ENCODE results near the gene CCKAR. TPM values are rescaled to one million over a fixed set of nuclear protein-coding genes. Genes with fewer than 3 reads are reported as not detected.

The CCKAR gene
- total and polyA plus RNA-seq, 2 of the 8 experiments (the other 6 are each of a cell fraction or from before 2014, with no cell fraction given): not detected

- Histone ChIP-seq H4K5ac (ENCODE audit: insufficient read length, low read depth, low read length) (no peak overlapping the region), H2BK5ac (ENCODE audit: low read depth, low read length) (no peak overlapping the region), H2BK12ac (ENCODE audit: low read depth, low read length) (no peak overlapping the region), H3K4me1 (replicated peaks in 1 of 4; ENCODE audit: control insufficient read depth in 3 of 4, insufficient read depth in 4 of 4, low read length in 3 of 4) (peaks cover 4 to 11% (median 8%) of the 10 kb centered on the region in 4 experiments), H4K8ac (ENCODE audit: extremely low read depth, insufficient read depth, low read length) (no peak overlapping the region), H3K4me3 (ENCODE audit: extremely low read depth in 1 of 4, insufficient read depth in 2 of 4, low read depth in 3 of 4, low read length in 4 of 4) (no peak overlapping the region), H2BK20ac (ENCODE audit: low read length) (no peak overlapping the region), H3K4me2 (ENCODE audit: insufficient read depth in 1 of 2, low read depth in 2 of 2, low read length in 2 of 2) (no peak overlapping the region), H2AFZ (ENCODE audit: low read length) (no peak overlapping the region), H3K18ac (ENCODE audit: extremely low read depth, low read length) (no peak overlapping the region), H3K36me3 (ENCODE audit: control insufficient read depth in 2 of 4, insufficient read depth in 4 of 4, low read length in 3 of 4) (no peaks in the 10 kb centered on the region), H3K23me2 (ENCODE audit: low read depth, low read length) (no peaks in the 10 kb centered on the region), H2AK5ac (ENCODE audit: low read depth, low read length) (no peak overlapping the region), H2BK15ac (ENCODE audit: low read length) (no peak overlapping the region), H3K79me2 (ENCODE audit: control insufficient read depth in 1 of 2, insufficient read depth in 2 of 2, low read length in 2 of 2) (no peaks in the 10 kb centered on the region), H3K27ac (ENCODE audit: low read depth, low read length) (no peak overlapping the region), H3K23ac (ENCODE audit: insufficient read length) (no peak overlapping the region), H3K79me1 (ENCODE audit: low read depth, low read length) (no peaks in the 10 kb centered on the region), H3K56ac (replicated peaks; ENCODE audit: insufficient read length, low read depth, low read length) (no peak overlapping the region), H4K20me1 (replicated peaks in 1 of 2; ENCODE audit: control insufficient read depth in 1 of 2, insufficient read depth in 2 of 2, low read length in 2 of 2) (no peaks in the 10 kb centered on the region), H2BK120ac (replicated peaks; ENCODE audit: low read depth, low read length) (no peak overlapping the region), H3K14ac (ENCODE audit: insufficient read length) (no peak overlapping the region), H3K27me3 (replicated peaks in 1 of 4; ENCODE audit: control insufficient read depth in 3 of 4, extremely low read depth in 1 of 4, insufficient read depth in 3 of 4, low read length in 3 of 4) (no peaks in the 10 kb centered on the region), H3K9ac (replicated peaks in 1 of 4; ENCODE audit: extremely low read depth in 1 of 4, low read depth in 3 of 4, low read length in 3 of 4) (no peak overlapping the region), H3K4ac (replicated peaks; ENCODE audit: insufficient read length, low read depth, low read length) (no peak overlapping the region), H3K9me3 (ENCODE audit: insufficient read depth in 2 of 2, low read depth in 1 of 2, low read length in 1 of 2) (0 out of 4 replicates have a peak, but pooled peaks cover 0 to 2% of the 10 kb centered on the region in 2 experiments), H4K91ac (replicated peaks; ENCODE audit: insufficient read length, low read length) (no peak overlapping the region)
- DNase-seq (ENCODE audit: low read depth in 1 of 2, low spot score in 2 of 2): no peak
- CTCF ChIA-PET (ENCODE audit: partially characterized antibody): interaction anchor here (5.7 kb wide), 1 partner anchor 267 kb away, joined by 73 read pairs; no protein-coding TSS in a partner anchor
- POLR2A ChIA-PET (ENCODE audit: partially characterized antibody): no interaction called here
- no peak for FAIRE-seq
- WGBS, 2 experiments (ENCODE audit: extremely low coverage in 1 of 2, insufficient coverage in 1 of 2, insufficient read length in 1 of 2, insufficient replicate concordance in 2 of 2, low coverage in 1 of 2, low lambda C conversion rate in 2 of 2, missing lambda C conversion rate in 1 of 2): 96% methylated on average over 3 of the region's 3 CpGs; no CpG with 5 or more reads in 1 of the 2 experiments
- TF ChIP-seq SP4 (IDR thresholded peaks at IDR 0.05; ENCODE audit: low read length) (no peak), CHD2 (IDR thresholded peaks at IDR 0.05; ENCODE audit: low read length) (no peak), NANOG (IDR thresholded peaks at IDR 0.05; ENCODE audit: insufficient read depth, low read depth, low read length, poor library complexity, severe bottlenecking) (no peak), SRF (IDR thresholded peaks at IDR 0.05; ENCODE audit: low read depth, low read length) (no peak), YY1 (IDR thresholded peaks at IDR 0.05; ENCODE audit: low read depth, low read length) (no peak), HDAC2 (IDR thresholded peaks at IDR 0.05; ENCODE audit: borderline replicate concordance in 1 of 2, low read depth in 2 of 2, low read length in 2 of 2) (no peak), BRCA1 (IDR thresholded peaks at IDR 0.05; ENCODE audit: low read depth, low read length) (no peak), EGR1 (IDR thresholded peaks at IDR 0.05; ENCODE audit: borderline replicate concordance, low read depth, low read length) (no peak), POLR2A (IDR thresholded peaks at IDR 0.05; ENCODE audit: control extremely low read depth in 1 of 2, low read depth in 2 of 2, low read length in 2 of 2) (no peak), CBX5 (IDR thresholded peaks at IDR 0.05; ENCODE audit: low read depth, low read length) (no peak)
- TF ChIP-seq, protein P1, sequence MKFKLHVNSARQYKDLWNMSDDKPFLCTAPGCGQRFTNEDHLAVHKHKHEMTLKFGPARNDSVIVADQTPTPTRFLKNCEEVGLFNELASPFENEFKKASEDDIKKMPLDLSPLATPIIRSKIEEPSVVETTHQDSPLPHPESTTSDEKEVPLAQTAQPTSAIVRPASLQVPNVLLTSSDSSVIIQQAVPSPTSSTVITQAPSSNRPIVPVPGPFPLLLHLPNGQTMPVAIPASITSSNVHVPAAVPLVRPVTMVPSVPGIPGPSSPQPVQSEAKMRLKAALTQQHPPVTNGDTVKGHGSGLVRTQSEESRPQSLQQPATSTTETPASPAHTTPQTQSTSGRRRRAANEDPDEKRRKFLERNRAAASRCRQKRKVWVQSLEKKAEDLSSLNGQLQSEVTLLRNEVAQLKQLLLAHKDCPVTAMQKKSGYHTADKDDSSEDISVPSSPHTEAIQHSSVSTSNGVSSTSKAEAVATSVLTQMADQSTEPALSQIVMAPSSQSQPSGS (IDR thresholded peaks at IDR 0.05; ENCODE audit: low read length): no peak
- TF ChIP-seq, protein P2, sequence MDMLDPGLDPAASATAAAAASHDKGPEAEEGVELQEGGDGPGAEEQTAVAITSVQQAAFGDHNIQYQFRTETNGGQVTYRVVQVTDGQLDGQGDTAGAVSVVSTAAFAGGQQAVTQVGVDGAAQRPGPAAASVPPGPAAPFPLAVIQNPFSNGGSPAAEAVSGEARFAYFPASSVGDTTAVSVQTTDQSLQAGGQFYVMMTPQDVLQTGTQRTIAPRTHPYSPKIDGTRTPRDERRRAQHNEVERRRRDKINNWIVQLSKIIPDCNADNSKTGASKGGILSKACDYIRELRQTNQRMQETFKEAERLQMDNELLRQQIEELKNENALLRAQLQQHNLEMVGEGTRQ (IDR thresholded peaks at IDR 0.05; ENCODE audit: low read length): no peak
These were observed 35.3 kb downstream of the CCKAR start for GRCh38 chr4:26454961-26455360.
